ENCODE data around the gene ICA1. TPM values are rescaled to one million over a fixed set of nuclear protein-coding genes. Genes with fewer than 3 reads are reported as not detected.
A peak's percentile ranks its signal among the peaks of the same experiment; 100 is the strongest.

The ICA1 gene
- total and polyA plus RNA-seq, 2 donors (not counting 3 experiments of a cell fraction or from before 2014, with no cell fraction given): 19.0 to 47.1 TPM

DNA sequence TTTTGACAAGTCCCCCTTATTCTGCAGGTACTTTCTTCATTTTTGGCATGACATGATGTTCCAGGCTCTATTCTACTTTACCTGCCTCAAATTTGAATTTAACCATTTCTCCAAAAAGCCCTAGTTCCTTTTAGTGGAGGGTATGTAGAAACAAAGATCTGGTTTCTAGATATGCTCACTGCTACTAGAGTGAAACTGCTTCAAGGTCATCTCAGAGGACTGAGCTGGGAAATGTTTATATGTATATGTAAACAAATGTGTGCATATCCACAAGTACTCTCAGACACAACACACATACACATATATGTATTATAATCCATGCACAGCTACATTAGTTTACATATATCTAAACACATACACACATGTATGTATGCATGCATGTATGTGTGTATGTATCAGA lies 69.1 kb downstream of the ICA1 start:
- H3K36me3 ChIP-seq (ENCODE audit: control insufficient read depth in 2 of 2, extremely low read depth in 1 of 2, insufficient read depth in 2 of 2, low read length in 2 of 2): no peaks in the 10 kb centered on the region
- H3K9me1 ChIP-seq (replicated peaks; ENCODE audit: control insufficient read depth, extremely low read depth, insufficient read depth, low read length): no peaks in the 10 kb centered on the region
- no peaks in the 10 kb centered on the region for H4K20me1 ChIP-seq (replicated peaks; ENCODE audit: control insufficient read depth, extremely low read depth, insufficient read depth, low read length)
- dilution Hi-C loops (cut with MboI; ENCODE audit: extremely low pct_ligation_motif_present, low sequenced_read_pairs): no loop called here
- H3K4me1 ChIP-seq (ENCODE audit: control insufficient read depth, extremely low read depth, insufficient read depth, low read length): no peaks in the 10 kb centered on the region
- ChIA-PET POLR2A (no interaction called here), CTCF (interaction anchor here (0.8 to 1.6 kb wide), 2 partner anchors 157 to 512 kb away, joined by 3 to 6 read pairs; no protein-coding TSS in a partner anchor)
- no peak overlapping the region for H3K4me3 ChIP-seq (replicated peaks in 1 of 3; ENCODE audit: insufficient read depth in 1 of 3, low read depth in 1 of 3, low read length in 3 of 3)
- H3K9me3 ChIP-seq (replicated peaks; ENCODE audit: control insufficient read depth, insufficient read depth, low read length): no peaks in the 10 kb centered on the region
- H2AFZ ChIP-seq (ENCODE audit: low read depth, low read length): no peak overlapping the region
- intact Hi-C loops (cut with micrococcal nuclease): loop anchor here (5.0 to 10.0 kb wide), 2 partner anchors 156 to 328 kb away; no protein-coding TSS in a partner anchor
- H3K9ac ChIP-seq (replicated peaks; ENCODE audit: extremely low read depth, insufficient read depth, low read length): no peak overlapping the region
- no peak overlapping the region for H3K4me2 ChIP-seq (ENCODE audit: insufficient read depth, low read length)
- no TSS peak for BruUV-seq (replicated peaks)
- DNase-seq (ENCODE audit: low read depth, low spot score) (no peak), FAIRE-seq (no peak)
- H3K79me2 ChIP-seq (ENCODE audit: control insufficient read depth, insufficient read depth, low read length): no peaks in the 10 kb centered on the region
- H3K27ac ChIP-seq (ENCODE audit: insufficient read depth, low read depth, low read length): no peak overlapping the region
- TF ChIP-seq POLR2AphosphoS5 (IDR thresholded peaks at IDR 0.05; ENCODE audit: insufficient read depth, low read depth, low read length): no peak
- TF ChIP-seq JUN (IDR thresholded peaks at IDR 0.05; ENCODE audit: borderline replicate concordance, insufficient read depth, insufficient read length, low read depth): no peak
- no peaks in the 10 kb centered on the region for H3K27me3 ChIP-seq (ENCODE audit: control insufficient read depth in 2 of 2, insufficient read depth in 2 of 2, low read length in 2 of 2)

DNA sequence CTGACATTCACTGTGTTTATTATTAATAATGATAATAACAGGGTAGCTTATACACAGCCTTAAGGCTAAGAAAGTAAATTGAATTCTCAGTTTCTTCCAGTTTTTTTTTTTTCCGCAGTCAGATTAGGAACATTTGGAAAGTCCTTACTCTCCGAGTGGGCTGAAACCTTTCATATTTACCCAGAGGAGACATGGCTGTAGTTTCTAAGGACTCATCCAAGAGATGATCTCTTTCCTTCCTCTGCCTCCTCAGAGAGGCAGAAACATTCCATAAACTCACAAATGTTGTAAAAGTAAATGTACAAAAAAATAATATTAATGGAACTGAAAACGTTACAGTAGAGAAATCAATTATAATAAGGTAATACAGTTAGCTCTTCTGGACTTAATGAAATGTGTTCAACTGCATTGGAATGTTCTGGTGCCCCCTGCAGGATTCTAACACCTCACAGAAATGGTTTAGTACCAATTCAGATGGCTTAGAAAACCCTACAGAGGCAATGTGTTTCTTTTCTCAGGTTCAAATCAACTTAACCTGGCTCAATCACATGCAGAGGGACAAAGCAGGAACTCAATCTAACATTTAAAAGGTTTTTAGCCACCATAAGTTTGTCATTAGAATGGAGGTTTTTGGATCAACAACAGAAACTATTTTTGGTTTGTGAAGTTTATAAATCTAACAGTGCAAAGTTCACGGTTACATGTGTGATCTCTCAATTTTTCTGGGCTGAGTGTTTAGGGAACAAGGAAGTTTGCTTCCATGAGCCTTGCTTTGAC lies 71.7 kb downstream of the ICA1 start:
- no peaks in the 10 kb centered on the region for H3K27me3 ChIP-seq (ENCODE audit: control insufficient read depth in 2 of 2, insufficient read depth in 2 of 2, low read length in 2 of 2)
- dilution Hi-C loops (cut with MboI; ENCODE audit: extremely low pct_ligation_motif_present, low sequenced_read_pairs) (no loop called here), intact Hi-C loops (cut with micrococcal nuclease) (loop anchor here (1.0 to 10.0 kb wide), 6 partner anchors 106 to 509 kb away; partner anchors contain the start of gene GLCCI1)
- POLR2A ChIA-PET: interaction anchor here (0.5 kb wide), 1 partner anchor 1007 kb away, joined by 4 read pairs; no protein-coding TSS in a partner anchor
- no peaks in the 10 kb centered on the region for H3K9me1 ChIP-seq (replicated peaks; ENCODE audit: control insufficient read depth, extremely low read depth, insufficient read depth, low read length)
- no peak overlapping the region for H3K27ac ChIP-seq (ENCODE audit: insufficient read depth, low read depth, low read length)
- no peaks in the 10 kb centered on the region for H4K20me1 ChIP-seq (replicated peaks; ENCODE audit: control insufficient read depth, extremely low read depth, insufficient read depth, low read length)
- FAIRE-seq (peak; percentile 83), DNase-seq (ENCODE audit: low read depth, low spot score) (peak; percentile 65)
- H3K4me2 ChIP-seq (ENCODE audit: insufficient read depth, low read length): no peak overlapping the region
- H3K36me3 ChIP-seq (ENCODE audit: control insufficient read depth in 2 of 2, extremely low read depth in 1 of 2, insufficient read depth in 2 of 2, low read length in 2 of 2): no peaks in the 10 kb centered on the region
- TF ChIP-seq, protein P1, sequence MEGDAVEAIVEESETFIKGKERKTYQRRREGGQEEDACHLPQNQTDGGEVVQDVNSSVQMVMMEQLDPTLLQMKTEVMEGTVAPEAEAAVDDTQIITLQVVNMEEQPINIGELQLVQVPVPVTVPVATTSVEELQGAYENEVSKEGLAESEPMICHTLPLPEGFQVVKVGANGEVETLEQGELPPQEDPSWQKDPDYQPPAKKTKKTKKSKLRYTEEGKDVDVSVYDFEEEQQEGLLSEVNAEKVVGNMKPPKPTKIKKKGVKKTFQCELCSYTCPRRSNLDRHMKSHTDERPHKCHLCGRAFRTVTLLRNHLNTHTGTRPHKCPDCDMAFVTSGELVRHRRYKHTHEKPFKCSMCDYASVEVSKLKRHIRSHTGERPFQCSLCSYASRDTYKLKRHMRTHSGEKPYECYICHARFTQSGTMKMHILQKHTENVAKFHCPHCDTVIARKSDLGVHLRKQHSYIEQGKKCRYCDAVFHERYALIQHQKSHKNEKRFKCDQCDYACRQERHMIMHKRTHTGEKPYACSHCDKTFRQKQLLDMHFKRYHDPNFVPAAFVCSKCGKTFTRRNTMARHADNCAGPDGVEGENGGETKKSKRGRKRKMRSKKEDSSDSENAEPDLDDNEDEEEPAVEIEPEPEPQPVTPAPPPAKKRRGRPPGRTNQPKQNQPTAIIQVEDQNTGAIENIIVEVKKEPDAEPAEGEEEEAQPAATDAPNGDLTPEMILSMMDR (IDR thresholded peaks at IDR 0.05; ENCODE audit: extremely low read depth in 1 of 2, insufficient read depth in 1 of 2, low read depth in 1 of 2, low read length in 2 of 2): peak; percentile 34 to 57
- TF ChIP-seq GATA2 (IDR thresholded peaks at IDR 0.05; ENCODE audit: insufficient read depth, insufficient read length, low read depth, low read length) (no peak), POLR2A (IDR thresholded peaks at IDR 0.05; ENCODE audit: low read depth, low read length) (no peak), EZH2 (IDR thresholded peaks at IDR 0.05; ENCODE audit: borderline replicate concordance, low read depth, low read length, severe bottlenecking) (no peak), POLR2AphosphoS5 (IDR thresholded peaks at IDR 0.05; ENCODE audit: insufficient read depth, low read depth, low read length) (no peak)
- CTCF ChIA-PET: interaction anchor here (0.6 to 5.5 kb wide), 54 partner anchors 8 to 766 kb away, joined by 3 to 83 read pairs (median 4); partner anchors contain the start of genes GLCCI1, ICA1 and UMAD1
- H2AFZ ChIP-seq (ENCODE audit: low read depth, low read length): no peak overlapping the region
- no peaks in the 10 kb centered on the region for H3K4me1 ChIP-seq (ENCODE audit: control insufficient read depth, extremely low read depth, insufficient read depth, low read length)
- H3K79me2 ChIP-seq (ENCODE audit: control insufficient read depth, insufficient read depth, low read length): no peaks in the 10 kb centered on the region
- BruUV-seq (replicated peaks): no TSS peak
- no peak overlapping the region for H3K9ac ChIP-seq (replicated peaks; ENCODE audit: extremely low read depth, insufficient read depth, low read length)
- no peaks in the 10 kb centered on the region for H3K9me3 ChIP-seq (replicated peaks; ENCODE audit: control insufficient read depth, insufficient read depth, low read length)
- no peak overlapping the region for H3K4me3 ChIP-seq (replicated peaks in 1 of 3; ENCODE audit: insufficient read depth in 1 of 3, low read depth in 1 of 3, low read length in 3 of 3)

Measured in endothelial cell of umbilical vein (primary cell).